Stimulated activated CD4-positive, alpha-beta T cell treated with anti-CD3 and anti-CD28 coated beads, Interleukin-1b, Interleukin-23, amount 100 ng/mL, for 4 hours (primary cell): ENCODE measurements around the gene ZFAND6.

Experiments used
- DNase-seq, 2 donors: peaks; one replicate each; pipeline ENCODE4 v3.0.0-alpha.2; 2020; ENCODE audit warnings: low read depth in 2 of 2

ZFAND6 gene

DNA sequence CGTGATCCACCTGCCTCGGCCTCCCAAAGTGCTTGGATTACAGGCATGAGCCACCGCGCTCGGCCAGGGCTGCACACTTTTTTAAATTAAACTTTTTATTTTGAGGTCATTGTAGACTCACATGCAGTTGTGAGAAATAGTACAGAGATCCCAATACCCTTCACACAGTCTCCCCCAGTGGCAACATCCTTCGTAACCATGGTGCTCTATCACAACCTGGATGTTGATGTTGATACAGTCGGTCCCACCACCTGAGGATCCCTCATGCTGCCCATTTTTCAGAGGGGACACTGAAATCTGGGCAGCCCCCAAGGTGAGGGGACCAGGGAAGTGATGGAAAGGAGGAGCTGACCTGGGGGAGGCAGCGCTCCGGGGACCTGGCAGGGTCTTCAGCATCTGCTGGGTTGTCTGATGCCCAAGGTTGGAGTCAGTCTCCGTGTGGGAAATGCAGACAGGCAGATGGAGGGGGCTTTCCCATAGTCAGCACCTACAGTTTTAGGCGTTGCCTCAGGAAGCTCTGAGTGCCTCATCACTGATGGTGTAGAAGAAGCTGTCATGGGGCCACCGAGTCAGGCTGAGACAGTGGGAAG lies 110.4 kb downstream of the ZFAND6 start:
- DNase-seq = no peak

DNA sequence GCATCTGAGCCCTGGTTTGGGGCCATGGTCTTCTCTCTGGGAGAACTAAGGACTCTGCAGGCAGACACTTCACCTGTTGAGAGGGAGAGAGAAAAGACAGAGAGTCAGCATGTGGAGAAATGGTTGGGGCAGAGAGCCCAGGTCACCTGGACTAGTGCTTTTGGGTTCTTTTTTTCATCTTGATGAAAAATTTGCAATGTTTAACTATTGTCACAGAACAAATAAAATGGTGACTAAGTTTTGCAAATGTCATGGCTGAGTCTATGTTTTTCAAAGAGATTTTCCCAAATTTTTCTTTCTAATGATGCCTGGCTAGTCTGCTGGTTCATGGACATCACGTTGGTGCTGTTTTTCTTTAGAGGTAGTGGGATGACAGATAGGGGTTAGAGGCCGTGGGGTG lies 111.1 kb downstream of the ZFAND6 start:
- no peak for DNase-seq

DNA sequence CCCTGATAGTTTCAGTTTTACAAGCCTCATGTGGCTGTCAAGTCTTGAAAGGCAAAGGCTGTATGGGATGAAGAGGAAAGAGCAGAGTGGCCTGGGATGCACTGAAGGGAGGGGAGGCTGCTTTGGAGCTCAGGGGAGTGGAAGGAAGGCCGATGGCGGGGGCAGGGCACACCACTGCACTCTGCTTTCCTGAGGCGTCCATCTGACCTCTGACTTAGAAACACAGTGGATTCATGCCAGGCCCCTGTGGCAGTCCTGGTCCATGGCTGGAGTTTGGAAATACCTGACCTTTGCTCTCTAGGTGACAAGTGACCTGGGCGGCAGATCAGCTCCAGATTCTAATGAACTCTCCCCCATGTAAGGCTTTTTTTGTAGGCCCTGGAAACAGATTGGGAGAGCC lies 112.3 kb downstream of the ZFAND6 start:
- DNase-seq = no peak

DNA sequence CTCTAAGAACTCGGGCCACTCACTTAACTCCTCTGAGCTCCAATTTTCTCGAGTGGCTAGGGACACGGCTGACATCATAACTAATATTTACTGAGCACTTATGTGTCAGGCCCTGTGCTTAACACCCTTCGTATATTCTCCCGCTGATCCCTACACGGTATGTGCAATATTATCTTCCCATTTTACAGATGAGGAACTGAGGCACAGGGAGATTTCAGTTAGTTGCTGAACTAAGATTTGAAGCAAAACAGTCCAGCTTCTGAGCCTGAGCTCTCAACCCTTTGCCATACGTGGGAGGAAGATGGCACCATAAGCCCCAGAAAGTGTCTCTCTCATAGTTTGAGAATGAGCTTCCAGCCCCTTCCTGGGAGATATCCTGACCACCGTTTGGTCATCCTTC lies 112.9 kb downstream of the ZFAND6 start:
- no peak for DNase-seq

DNA sequence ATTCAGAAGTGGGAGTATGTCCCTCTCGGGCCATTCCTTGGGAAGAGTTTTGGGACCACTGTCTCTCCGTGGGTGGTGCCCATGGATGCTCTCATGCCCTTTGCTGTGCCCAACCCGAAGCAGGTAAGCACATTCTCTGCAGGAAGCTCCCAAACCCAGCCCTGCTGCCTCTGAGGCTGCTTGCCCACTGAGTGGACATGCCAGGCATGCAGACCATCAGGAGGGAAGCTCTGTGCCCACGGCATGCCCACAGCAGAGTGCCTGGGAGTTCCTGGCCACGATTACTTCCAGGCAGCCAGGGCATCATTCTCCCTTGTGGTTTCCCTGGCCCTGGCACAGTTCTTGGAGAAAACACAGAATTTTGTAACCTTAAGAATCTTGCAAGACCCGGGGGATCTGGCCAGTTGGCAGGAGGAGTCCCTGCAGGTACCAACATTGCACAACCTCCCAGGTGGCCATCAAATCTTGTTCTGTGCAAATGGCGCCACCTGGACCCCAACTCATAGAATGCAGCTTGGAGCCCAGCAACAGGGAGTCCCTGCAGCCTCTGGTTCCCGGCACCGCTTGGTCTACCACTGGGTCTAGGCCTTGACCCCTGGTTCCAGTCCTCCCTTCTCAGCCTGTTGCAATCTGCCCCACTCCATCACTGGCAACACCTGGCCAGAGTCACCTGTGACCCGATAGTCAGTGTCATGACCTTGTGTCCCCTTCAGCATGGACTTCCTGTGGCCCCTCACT lies 113.7 kb downstream of the ZFAND6 start:
- peak; percentile 56 to 62 for DNase-seq

DNA sequence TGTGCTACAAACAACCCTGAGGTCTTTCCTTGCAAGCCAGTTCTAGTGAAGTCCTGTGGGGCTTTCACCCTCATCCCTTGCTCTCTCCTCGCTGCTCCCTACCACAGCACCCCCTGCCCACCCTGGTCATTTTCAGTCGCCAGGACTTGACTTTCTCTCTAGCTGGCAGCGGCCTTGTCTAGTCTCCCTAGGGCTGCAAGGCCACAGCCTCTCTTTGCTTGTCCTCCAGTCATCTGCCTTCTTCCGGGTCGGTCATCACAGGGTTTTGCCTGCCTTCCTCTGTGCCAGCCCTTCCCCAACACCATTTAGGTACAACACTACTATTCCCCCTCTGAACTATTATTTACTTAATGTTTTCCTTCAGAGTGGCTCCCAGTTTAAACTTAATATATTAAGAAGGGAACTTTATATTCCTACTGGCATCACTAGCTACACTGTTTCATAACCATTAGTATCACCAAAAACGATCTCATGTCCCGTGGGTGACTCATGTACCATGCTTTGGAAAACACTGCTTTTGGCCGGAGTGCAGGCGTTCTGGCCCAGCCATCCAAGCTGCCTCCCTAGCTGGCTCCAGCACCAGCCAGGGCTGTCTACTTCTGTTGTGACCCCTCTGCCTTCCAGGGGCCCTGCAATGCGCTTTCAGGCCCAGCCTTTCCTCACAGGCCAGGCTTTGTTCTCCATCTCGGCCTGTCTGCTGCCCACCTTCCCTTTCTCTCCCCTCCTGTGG lies 114.7 kb downstream of the ZFAND6 start:
- no peak for DNase-seq

DNA sequence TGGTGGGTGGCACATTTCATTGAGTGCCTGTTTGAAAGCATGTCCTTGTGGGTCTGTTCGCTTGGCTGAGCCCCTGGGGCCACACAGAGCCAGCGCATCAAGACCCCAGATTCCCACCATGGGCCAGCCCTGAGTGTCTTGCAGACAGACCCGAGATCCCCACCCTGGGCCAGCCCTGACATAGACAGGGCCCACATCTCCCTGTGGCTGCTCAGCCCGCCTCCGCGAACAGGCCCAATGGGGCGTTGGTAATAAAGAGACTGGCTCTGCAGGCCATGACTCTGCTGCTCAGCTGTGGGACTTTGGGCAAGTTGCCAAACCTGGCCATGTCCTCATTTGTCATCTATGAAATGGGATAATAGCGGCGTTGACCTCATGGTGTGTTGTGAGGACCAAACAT lies 116.0 kb downstream of the ZFAND6 start:
- DNase-seq = no peak

DNA sequence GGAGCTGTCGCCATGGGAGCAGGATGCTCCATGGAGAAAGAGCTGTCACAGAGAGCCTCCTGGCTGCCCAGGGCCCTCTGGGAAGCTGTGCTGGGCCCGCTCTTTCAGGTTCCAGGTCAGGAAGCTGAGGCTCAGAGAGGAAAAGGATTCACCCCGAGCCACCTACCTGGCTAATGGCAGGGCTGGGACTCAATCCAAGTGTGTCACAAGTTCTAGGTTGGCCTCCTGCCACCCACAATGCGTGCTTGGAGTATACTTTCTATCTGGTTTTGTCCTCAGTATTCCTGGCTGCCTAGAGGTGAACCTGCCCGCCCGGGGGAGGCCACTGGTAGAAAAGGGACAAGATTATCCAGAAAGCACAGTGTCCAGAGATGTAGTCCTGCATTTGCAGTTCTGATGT lies 117.0 kb downstream of the ZFAND6 start:
- DNase-seq = no peak

DNA sequence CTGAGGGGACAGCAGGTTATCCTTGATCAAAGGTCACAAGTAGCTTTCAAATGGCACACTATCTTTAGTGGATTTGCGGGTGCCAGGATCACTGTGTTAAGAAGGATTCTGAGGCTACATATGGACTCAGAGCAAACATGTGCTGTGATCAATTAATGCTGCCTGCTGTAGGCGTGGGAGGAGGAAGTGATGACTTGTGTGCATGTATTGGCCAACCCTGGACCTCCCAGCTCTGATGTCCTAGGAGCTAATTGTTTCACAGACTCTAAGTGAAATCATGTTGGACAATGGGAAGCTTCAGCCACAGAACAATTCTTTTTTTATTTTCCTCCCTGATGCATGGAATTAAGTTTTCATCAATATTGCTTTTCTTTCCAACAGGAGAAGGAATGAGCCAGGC lies 117.7 kb downstream of the ZFAND6 start:
- DNase-seq = no peak

DNA sequence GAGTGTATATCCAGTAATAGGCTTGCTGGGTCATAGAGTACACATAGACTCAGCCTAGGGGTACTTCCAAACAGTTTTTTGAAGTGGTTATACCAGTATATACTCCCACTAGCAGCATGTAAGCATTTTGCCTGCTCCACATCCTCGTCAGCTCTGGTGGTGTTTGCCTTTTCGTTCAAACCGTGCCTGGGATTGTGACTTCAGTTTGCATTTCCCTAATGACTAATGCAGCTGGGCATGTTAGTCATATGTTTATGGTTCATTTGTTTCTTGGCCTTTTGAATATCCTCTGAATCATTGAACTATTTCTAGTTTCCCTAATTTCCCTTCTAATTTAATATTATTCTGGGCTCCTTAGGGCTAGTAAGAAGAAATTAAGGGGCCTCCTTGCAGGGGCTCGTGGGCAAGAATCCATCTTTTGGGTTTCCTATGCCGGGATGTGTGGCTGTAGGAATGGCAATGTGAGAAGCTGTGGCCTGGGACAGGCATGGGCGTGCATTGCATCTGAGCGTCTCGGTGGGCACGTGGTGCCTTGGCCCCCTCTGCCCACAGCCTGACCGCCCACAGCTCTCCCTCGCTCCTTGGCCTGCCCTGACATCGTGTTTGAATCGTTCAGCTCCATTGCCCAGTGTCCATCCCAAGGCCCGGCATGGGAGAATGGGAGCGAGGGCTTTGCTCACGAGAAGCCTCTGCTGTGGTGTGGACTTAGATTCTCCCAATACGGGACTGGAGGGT lies 119.7 kb downstream of the ZFAND6 start:
- DNase-seq = no peak

DNA sequence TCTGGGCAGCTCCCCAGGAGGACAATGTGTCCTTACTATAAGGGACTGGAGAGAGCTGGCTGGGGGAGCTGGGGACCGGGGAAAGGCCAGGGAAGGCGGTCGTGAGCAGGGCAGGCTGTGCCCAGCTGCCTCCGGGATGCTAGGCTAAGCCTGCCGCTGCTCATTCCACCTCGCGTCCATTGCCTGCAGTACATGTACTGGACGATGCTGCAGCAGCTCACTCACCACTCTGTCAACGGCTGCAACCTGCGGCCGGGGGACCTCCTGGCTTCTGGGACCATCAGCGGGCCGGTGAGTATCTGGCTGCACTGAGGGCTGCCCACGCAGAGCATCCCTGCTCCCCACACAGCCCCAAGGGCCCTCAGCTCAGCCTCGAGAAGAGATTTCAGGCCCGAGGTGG lies 120.5 kb downstream of the ZFAND6 start:
- no peak for DNase-seq

DNA sequence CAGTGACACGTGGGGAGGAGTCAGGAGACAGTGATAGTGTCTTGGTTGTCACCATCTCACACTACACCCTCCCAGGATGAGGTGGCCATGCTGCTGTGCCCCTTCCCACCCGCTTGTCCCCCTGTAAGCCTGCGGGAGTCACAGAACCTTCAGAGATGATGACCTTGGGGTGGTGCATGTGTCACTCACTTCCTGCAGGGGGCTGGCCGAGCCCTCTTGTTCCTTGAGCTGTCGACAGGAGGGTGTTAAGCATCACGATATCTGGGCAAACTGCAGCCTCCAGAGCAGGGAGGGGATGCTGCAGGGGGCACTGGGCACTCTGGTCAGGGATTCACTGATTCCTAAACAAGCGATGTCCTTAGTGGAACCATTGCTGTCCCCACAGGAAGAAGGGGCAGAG lies 121.0 kb downstream of the ZFAND6 start:
- DNase-seq = no peak

DNA sequence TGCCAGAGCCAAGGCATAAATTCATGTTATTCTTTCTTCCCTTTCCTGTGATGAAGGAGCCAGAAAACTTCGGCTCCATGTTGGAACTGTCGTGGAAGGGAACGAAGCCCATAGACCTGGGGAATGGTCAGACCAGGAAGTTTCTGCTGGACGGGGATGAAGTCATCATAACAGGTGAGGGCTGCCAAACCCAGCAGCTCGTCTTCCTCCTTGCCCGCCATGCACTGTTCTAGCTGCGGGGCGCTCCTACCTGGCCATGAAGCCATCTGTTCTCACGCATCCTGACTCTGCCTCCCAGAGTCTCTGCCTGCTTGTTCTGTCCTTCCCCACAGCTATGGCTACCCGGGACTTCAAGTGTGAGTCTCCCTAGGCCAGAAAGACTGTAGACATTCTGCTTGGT lies 121.5 kb downstream of the ZFAND6 start:
- DNase-seq = no peak

DNA sequence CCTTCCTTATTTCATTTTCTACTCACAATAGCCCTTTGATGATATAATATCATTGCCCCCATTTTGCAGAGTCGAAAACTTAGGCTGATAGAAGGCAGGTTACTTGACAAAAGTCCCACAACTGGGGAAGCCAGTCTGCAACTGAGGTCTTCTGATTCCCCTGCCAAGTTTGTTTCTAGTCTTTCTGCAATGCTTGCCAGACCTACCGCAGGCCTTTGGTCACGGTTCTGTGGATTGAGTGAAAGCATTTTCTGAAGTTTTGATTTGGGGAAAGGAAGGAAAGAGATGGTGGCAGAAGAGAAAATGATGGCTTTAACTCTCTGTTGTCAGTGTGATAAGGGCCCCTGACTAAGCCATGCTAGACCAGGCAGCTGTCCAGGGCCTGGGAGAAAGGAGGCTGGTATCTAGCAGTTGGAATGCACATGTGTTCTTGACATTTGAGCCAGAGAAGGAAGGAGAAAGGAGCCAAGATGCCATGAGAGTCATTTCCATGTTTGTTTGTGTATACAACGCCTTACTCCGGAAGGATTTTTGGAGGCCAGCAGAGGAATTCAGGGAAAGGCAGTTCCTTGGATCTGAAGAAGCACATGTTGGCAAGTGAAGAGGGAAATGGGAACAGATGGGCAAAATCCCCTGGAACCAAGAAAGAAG lies 123.3 kb downstream of the ZFAND6 start:
- no peak for DNase-seq

DNA sequence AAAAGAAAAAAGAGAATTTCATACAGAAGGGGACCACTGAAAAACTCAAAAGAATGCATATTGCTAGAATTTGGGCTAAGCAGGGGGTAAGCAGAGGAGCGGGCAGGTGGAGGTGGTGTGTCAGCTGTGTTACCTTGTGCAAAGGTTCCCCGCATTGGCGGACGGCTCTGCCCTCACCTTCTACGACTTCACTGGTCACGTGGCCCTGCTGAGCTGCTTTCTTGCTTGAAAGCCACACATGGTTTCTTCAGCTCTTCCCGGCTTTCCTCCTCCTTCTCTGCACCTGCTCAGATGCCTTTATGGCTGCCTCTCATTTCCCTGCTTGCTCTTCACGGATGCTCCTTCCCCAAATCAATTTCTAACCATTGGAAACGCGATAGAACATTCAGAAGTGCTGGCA lies 123.8 kb downstream of the ZFAND6 start:
- DNase-seq = no peak

DNA sequence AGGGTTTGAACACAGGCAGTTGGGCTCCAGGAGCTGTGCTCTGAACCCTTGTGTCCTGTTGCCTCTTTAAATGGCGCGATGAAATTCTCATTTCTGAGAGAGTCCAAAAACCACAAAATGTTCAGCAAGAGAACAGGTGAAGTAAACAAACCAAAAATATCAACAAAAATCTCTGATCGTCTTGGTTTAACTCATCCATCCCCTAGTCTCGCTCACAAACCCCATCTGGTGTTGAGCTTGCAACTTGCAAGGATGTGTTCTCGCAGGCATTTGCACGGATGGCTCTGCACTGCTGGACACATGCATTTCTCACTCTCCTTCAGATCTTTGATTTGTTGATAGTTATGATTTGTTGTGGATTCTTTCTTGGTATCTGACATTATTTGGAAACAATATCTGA lies 124.4 kb downstream of the ZFAND6 start:
- DNase-seq = no peak

DNA sequence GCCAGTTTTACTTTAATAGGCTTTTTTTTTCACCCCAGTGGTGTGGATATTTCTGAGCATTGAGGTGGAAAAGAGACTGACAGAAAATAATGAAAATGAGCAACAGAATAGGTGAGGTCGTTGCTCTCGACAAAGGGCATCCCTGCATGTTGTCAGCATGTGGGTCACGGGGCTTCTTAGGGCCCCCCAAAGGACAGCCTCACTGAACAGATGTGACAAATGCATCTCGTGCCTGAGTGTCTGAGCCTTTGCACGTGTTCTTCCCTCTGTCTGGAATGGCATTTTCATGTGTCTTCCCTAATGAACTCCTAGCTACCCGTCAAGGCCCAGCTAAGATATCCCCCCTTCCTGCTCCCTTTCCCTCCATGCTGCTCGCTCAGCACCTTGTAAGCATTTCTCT lies 125.1 kb downstream of the ZFAND6 start:
- no peak for DNase-seq

DNA sequence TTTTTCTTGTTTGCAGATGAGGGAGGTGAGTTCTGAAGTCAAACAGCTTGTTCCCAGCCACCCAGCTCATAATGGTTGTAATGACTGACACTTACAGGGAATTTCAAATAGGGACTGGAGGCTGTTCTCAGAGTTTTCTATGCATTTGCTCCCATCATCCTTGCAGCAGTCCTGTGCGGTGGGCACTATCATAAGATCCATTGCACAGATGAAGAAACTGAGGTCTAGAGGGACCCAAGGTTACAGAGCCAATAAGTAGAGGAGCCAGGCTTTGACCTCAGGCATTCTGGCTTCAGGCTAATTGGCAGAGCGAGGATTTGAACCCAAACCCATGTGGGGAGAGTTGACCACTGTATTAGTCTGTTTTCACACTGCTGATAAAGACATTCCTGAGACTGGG lies 125.7 kb downstream of the ZFAND6 start:
- DNase-seq = no peak

DNA sequence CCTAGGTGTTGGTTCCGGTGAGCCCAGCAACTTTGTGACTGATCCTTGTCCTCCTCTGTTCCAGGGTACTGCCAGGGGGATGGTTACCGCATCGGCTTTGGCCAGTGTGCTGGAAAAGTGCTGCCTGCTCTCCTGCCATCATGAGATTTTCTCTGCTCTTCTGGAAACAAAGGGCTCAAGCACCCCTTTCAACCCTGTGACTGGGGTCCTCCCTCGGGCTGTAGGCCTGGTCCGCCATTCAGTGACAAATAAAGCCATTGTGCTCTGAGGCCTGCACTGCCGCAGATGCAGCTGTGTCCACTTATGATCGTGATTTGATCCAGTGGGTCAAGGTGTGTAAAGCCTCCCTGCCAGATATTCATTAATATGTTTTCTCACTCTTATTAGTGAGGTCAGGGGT lies 126.6 kb downstream of the ZFAND6 start:
- DNase-seq = no peak

DNA sequence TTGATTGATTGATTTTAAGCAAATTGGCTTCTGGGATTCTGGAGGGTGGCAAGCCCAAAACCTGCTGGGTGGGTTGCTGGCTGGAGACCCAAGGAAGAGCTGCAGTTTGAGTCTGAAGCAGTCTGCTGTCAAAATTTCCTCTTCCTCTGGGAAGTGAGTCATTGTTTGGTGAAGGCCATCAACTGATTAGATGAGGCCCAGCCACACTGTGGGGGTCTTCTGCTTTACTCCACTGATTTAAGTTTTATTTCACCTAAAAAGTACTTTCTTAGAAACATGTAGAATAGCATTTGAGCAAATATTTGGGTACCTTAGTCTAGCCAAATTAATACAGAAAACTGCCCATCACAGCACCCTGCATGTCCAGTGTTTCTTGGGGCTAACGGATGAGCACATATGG lies 127.1 kb downstream of the ZFAND6 start:
- no peak for DNase-seq
